Stimulated activated effector memory CD8-positive, alpha-beta T cell treated with anti-CD3 and anti-CD28 coated beads, Interleukin-12 subunit alpha, Interleukin-12 subunit beta, amount 100 ng/mL, for 72 hours (primary cell): ENCODE results near the gene UGP2.

Experiments used
- ATAC-seq: fragments of 150-1000 bp; cut with Tn5 transposase; 2 replicates; pipeline ENCODE4 v1.10.0; 2021
- DNase-seq, 2 donors: peaks; one replicate each; pipeline ENCODE4 v3.0.0; 2021 to 2022; ENCODE audit warnings: low spot score in 2 of 2
- H3K27ac Mint-ChIP-seq: one replicate; pipeline ENCODE4 v1.8.0; 2022; ENCODE audit warnings: mild to moderate bottlenecking, mixed read lengths
- H3K36me3 Mint-ChIP-seq: one replicate; pipeline ENCODE4 v1.8.0; 2022; ENCODE audit warnings: mild to moderate bottlenecking, mixed read lengths
- H3K4me1 Mint-ChIP-seq: one replicate; pipeline ENCODE4 v1.8.0; 2022; ENCODE audit warnings: mixed read lengths
- H3K4me3 Mint-ChIP-seq: one replicate; pipeline ENCODE4 v1.8.0; 2022; ENCODE audit warnings: mild to moderate bottlenecking, mixed read lengths
- H3K9me3 Mint-ChIP-seq: one replicate; pipeline ENCODE4 v1.8.0; 2022; ENCODE audit warnings: mixed read lengths

The UGP2 gene

DNA sequence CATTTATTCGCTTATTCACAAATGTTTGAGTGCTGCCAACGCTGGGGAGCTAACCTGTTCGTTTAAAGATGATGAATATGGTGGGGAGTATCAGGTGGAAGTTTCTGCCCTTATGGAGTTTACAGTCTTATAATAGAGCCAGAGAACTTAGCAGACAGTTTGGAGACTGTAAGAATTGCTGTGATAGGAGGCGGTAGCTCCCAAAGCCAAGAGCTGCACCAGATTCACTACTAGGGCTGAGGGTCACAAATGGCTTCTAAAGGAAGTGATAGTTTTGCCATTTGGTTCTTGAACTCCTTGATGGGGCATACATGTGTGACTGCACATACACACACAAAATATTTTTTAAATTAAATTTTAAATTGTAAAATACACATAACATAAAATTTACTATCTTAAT, 29.0 kb downstream of the UGP2 start:
- peaks cover 30% of the 10 kb centered on the region for H3K4me1 Mint-ChIP-seq
- H3K27ac Mint-ChIP-seq = no peak overlapping the region
- ATAC-seq (no peak), DNase-seq (no peak)
- no peaks in the 10 kb centered on the region for H3K9me3 Mint-ChIP-seq
- H3K36me3 Mint-ChIP-seq = peaks cover 25% of the 10 kb centered on the region
- no peak overlapping the region for H3K4me3 Mint-ChIP-seq

DNA sequence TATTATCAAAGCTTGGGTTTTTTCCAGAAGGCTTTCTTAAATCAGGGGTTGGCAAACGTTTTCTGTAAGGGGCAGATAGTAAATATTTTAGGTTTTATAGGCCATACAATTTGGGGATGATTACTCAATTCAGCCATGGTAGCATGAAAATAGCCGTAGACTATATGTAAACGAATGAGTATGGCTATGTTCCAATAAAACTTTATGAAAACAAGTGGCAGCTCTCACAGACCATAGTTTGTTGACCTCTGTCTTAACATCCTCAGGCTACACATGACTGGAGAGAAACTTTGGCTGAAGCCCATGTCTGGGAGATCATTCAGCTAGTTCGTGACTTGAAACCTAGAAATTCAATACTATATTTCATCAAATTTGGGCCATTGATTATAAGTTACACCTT, 30.2 kb downstream of the UGP2 start:
- DNase-seq = no peak
- peaks cover 29% of the 10 kb centered on the region for H3K4me1 Mint-ChIP-seq
- no peak overlapping the region for H3K4me3 Mint-ChIP-seq
- H3K36me3 Mint-ChIP-seq = peaks cover 21% of the 10 kb centered on the region
- ATAC-seq = no peak
- no peak overlapping the region for H3K27ac Mint-ChIP-seq
- no peaks in the 10 kb centered on the region for H3K9me3 Mint-ChIP-seq

DNA sequence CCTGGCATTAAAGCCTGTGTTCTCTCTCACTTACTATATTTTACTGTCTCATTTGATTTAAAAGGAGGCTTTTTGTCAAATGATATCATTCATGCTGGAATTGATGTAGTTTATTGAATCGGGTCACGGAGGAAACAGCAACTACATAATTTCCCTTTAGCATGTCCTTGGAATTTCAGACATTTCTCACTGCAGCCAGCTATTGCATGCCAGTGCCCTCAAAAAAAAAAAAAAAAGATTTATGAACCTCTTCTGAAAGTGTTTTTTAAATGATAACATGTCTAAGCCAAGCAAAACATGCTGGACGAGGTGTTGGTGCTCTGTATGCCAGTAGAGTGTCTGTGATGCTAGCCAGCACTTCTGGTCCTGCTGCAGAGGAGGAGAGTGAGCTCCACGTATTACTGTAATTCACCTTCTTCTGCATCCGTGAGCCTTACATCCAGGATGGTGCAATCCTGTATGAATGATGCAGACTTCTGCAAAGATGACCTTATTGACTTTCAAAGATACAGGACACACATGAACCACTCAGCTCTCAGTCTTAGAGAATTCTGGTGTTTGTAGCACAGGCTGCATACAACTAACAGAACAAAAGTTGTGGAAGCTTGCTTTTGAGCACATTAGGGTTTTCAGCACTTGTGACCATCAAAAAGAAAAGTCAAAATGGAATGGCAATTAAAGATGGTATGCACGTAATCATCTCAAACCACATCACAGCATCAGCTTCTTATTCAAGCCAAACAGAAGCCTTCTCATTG, 31.1 kb downstream of the UGP2 start:
- Mint-ChIP-seq H3K4me1 (peaks cover 29% of the 10 kb centered on the region), H3K4me3 (no peak overlapping the region), H3K27ac (no peak overlapping the region), H3K9me3 (no peaks in the 10 kb centered on the region), H3K36me3 (peaks cover 29% of the 10 kb centered on the region)
- ATAC-seq (no peak), DNase-seq (no peak)

DNA sequence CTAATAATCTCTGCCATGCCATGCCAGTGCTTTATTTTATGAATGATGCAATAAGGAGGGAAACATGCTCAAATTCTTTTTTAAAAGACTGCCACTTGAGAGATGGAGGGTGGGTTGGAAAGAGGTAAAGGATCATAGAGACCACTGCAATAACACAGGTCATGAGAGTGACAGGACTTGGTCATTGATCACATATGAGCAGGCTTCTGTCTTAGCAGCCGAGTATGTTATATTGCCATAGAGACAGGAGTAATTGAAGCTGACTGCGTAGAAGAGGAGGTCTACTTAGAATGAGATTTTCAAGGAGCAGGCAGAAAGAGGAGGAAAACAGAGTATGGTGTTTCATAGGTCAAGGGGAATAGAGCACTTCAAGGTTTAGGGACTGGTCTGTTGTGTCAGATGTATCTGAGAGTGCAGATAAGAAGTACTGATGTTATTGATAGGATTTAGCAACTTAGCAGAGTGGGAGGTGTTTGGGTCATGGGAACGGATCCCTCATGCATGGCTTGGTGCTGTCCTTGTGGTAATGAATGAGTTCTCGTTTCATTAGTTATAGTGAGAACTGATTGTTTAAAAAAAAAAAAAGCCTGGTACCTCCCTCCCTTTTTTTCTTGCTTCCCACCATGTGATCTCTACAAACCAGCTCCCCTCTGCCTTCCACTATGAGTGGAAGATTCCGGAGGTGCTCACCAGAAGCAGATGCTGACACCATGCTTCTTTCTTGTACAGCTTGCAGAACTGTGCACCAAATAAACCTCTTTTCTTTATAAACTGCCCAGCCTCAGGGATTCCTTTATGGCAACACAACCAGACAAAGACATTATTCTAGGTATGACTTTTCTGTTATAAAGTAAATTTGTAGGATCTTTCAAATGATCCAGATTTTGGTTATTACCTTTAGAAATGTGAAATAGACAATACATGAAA, 32.8 kb downstream of the UGP2 start:
- peaks cover 32% of the 10 kb centered on the region for H3K36me3 Mint-ChIP-seq
- H3K4me1 Mint-ChIP-seq = peaks cover 29% of the 10 kb centered on the region
- DNase-seq (no peak), ATAC-seq (no peak)
- H3K27ac Mint-ChIP-seq = no peak overlapping the region
- no peak overlapping the region for H3K4me3 Mint-ChIP-seq
- no peaks in the 10 kb centered on the region for H3K9me3 Mint-ChIP-seq

DNA sequence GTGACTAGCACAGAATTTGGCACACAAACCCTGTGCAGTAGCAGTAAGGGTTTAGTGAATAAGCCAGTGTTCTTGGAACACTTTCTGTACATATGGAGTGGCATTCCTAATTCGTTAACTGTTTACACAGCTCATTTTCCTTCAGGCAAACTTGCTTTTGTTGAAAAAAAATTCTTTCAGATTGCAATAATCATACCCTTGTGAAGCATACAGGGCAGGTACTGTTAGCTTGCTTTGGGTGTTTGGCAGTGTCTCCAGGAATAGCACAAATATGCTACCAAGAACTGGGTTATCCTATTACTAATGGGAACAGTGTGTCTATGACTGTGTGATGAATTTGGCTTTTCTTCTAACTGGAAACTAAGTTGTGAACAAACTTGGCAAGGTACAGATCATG, 33.4 kb downstream of the UGP2 start:
- H3K9me3 Mint-ChIP-seq = no peaks in the 10 kb centered on the region
- DNase-seq (no peak), ATAC-seq (no peak)
- peaks cover 31% of the 10 kb centered on the region for H3K4me1 Mint-ChIP-seq
- H3K36me3 Mint-ChIP-seq = peaks cover 32% of the 10 kb centered on the region
- H3K4me3 Mint-ChIP-seq = no peak overlapping the region
- H3K27ac Mint-ChIP-seq = peak overlapping the region; percentile 89

DNA sequence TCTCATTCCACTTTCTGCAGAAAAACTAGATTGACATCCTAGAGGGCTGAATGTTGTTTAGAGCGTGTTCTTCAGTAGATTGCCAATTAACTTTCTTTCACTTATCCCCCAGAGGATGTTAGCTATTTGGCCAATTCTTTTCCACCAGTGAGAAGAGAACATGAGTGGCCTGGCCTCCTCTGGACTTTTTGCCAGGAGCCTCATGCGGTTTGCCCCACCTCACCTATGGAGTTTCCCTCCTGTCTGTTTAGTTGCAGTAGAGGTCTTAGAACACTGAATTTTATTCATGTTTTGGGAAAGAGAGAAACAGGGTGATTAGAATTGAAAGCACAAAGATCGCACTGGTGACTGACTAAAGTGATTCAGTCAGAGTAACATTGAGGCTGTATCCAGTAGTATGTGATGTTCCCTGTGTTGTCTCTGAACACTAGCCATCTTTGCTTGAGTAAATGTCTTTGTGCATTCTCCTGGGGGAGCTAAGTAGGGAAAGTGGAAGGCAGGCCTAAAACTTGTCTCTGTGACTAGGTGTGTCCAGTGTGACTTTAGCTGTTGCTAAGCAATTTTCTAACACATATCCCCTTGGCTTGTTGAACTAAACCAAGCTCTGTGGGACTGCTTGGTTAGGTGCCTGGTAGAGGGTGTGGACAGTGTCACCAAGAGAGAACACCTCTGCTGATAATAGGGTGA, 34.0 kb downstream of the UGP2 start:
- Mint-ChIP-seq H3K36me3 (peaks cover 32% of the 10 kb centered on the region), H3K9me3 (no peaks in the 10 kb centered on the region), H3K4me3 (no peak overlapping the region), H3K27ac (peak overlapping the region; percentile 89), H3K4me1 (peaks cover 37% of the 10 kb centered on the region)
- DNase-seq = no peak
- peak; percentile 48 for ATAC-seq

DNA sequence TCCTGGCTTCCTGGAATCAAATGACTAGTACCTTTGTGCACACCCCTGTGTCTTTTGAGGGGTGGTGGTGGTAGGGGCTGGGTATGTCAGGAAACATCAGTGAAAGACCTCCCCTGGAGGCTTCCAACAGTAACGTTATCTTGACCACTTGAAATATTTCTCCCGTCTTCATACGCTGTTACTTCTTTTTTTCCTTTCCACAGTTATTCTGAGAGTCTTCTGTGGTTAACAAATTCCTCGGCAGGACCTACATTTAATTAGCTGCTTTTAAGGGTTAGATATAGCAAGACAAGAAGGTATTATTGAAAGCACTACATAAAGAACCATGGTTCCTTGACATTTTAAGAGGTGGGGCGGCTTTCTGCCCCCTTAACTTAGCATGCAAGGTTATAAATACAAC, 34.6 kb downstream of the UGP2 start:
- ATAC-seq = peak; percentile 19
- Mint-ChIP-seq H3K4me1 (peaks cover 43% of the 10 kb centered on the region), H3K36me3 (peaks cover 27% of the 10 kb centered on the region), H3K27ac (peak overlapping the region; percentile 89), H3K4me3 (no peak overlapping the region), H3K9me3 (no peaks in the 10 kb centered on the region)
- no peak for DNase-seq

DNA sequence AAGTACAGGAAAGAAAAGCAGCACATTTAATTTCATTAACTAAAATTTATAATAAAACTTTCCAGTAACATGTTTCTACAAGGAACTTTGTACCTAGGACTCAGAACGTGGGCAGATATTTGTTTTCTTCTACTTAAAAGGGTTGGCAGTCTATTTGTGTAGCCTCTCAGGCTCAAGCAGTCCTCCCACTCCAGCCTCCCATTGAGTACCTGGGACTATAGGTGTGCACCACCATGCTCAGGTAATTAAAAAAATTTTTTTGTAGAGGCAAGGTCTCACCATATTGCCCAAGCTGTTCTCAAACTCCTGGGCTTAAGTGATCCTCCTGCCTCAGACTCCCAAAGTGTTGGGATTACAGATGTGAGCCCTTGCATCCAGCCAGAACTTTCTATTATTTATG, 36.8 kb downstream of the UGP2 start:
- peaks cover 54% of the 10 kb centered on the region for H3K4me1 Mint-ChIP-seq
- H3K27ac Mint-ChIP-seq = no peak overlapping the region
- H3K36me3 Mint-ChIP-seq = peaks cover 31% of the 10 kb centered on the region
- DNase-seq (no peak), ATAC-seq (no peak)
- H3K4me3 Mint-ChIP-seq = no peak overlapping the region
- H3K9me3 Mint-ChIP-seq = no peaks in the 10 kb centered on the region

DNA sequence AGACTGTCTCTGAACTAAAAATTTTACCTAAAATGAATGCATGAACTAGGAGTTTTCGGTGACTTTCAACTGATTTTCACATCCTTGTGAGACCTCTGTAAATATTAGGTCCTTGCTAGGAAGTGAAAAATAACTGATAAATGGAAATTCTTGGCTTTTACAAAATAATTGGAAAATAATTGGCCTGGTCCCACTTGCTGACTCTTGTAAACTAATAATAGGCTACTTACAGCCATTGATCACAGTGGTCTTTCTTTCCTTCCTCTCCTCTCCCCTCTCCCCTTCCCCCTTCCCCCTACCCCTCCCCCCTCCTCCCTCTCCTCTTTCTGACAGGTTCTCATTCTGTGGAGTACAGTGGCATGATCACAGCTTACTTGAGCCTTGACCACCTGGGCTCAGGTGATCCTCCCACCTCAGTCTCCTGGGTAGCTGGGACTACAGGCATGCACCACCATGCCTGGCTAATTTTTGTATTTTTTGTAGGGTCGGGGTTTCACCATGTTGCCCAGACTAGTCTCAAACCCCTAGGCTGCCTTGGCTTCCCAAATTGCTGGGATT, 38.3 kb downstream of the UGP2 start:
- Mint-ChIP-seq H3K27ac (peak overlapping the region; percentile 44), H3K9me3 (no peaks in the 10 kb centered on the region), H3K4me1 (peaks cover 45% of the 10 kb centered on the region), H3K4me3 (no peak overlapping the region), H3K36me3 (peaks cover 46% of the 10 kb centered on the region)
- no peak for DNase-seq
- ATAC-seq = no peak

DNA sequence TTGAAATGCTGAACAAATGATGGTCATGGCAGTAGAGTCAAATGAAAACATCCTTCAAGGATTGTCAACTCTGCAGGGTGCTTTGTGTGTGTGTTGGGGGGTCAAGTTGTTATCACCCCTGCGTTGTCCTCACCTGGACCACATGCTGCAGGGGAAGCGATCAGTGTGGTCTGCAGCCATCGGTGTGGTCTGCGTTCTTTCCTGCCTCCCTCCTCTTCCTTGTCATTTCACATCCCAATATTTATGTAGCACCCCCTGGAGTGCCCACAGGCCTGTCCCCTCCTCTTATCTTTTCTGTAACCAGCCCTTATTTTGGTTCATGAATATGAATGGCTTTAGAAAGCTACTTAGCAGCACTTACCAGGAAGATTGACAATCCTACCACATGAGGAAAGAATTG, 38.9 kb downstream of the UGP2 start:
- Mint-ChIP-seq H3K4me1 (peaks cover 39% of the 10 kb centered on the region), H3K9me3 (no peaks in the 10 kb centered on the region), H3K36me3 (peaks cover 53% of the 10 kb centered on the region), H3K27ac (peak overlapping the region; percentile 44), H3K4me3 (no peak overlapping the region)
- ATAC-seq = no peak
- no peak for DNase-seq

DNA sequence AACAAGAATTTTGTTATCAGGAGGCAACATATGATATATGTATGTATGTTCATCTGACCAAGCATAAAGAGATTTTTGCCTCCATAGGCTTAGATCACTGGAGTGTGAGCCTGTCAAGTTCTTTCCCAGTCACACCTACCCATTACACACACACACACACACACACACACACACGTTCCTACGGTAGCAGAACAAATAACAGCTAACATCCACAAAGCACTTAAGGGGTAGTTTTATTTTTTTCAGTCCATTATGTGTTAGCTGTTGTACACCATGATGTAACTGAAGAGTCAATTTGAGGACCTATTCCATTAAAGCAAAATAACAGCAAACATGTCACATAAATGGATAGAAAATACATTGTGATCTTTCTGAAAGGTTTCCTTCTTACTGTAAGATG, 39.5 kb downstream of the UGP2 start:
- Mint-ChIP-seq H3K36me3 (peaks cover 58% of the 10 kb centered on the region), H3K4me1 (peaks cover 33% of the 10 kb centered on the region), H3K9me3 (no peaks in the 10 kb centered on the region), H3K27ac (peak overlapping the region; percentile 44), H3K4me3 (no peak overlapping the region)
- no peak for DNase-seq
- ATAC-seq = no peak

DNA sequence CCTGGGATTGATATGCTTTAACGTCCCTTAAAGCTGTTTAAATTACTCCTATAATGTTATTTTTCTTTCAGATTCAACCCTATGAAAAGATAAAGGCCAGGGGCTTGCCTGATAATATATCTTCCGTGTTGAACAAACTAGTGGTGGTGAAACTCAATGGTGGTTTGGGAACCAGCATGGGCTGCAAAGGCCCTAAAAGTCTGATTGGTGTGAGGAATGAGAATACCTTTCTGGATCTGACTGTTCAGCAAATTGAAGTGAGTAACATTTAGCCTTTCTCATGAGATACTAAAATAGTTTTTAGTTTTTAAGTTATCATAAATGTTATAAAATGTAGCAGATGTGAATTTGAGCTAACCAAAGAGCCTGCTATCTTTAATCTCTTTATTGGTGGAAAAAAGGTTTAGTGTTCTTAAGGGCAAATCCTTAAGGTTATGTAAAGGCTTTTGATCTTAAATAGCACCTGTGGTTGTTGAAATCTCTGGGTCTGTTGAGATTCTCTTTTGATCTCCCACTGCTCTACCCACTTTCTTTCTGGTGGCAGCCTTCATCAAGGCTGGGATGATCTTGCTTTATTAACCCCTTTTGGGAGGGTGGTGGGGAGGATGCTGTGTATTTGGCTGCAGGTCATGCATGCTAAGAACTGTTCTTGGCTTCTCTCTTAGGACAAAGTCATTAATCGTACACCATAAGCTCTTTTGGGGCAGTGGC, 40.9 kb downstream of the UGP2 start:
- H3K36me3 Mint-ChIP-seq = peaks cover 63% of the 10 kb centered on the region
- H3K27ac Mint-ChIP-seq = peak overlapping the region; percentile 44

DNA sequence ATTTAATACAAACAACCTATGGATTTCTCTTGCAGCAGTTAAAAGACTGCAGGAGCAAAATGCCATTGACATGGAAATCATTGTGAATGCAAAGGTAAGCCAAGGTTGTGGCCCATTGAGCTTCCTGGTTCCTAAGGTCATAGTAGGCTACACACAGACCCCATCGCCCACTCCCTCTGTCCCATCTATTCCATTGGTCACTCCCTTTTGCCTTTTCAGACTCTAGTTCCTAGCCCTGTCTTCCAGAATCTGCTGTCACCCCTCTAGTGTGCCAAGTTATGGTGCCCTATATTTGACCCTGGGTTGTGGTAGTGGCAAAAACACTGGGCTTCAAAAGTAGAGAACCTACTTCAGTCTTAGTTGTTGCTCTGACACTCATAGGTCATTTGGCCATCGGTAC, 44.7 kb downstream of the UGP2 start:
- peaks cover 90% of the 10 kb centered on the region for H3K36me3 Mint-ChIP-seq

More for the DNA sequence above, 40.9 kb downstream of the UGP2 start:
- Mint-ChIP-seq H3K4me3 (no peak overlapping the region), H3K4me1 (peaks cover 29% of the 10 kb centered on the region), H3K9me3 (no peaks in the 10 kb centered on the region)
- DNase-seq (no peak), ATAC-seq (peak; percentile 64)

DNA sequence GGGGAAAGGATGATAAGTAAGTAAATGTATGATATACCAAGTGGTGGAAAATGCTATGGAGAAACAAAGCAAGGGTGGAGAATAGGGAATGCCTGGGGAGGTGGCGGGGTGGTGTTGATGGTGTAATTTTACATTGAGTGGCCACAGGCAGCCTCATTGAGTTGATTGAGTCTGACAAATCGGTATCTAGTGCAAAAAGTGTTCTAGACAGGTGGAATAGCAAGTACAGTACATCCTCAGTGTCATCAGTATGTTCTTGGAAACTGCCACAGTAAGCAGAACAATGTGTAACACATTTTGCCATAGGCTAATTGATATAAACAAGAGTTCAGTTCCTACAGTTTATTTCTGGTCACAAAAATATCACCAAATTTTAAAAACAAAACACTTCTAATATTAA, 46.4 kb downstream of the UGP2 start:
- Mint-ChIP-seq H3K4me1 (peaks cover 7% of the 10 kb centered on the region), H3K36me3 (peaks cover 100% of the 10 kb centered on the region), H3K27ac (peak overlapping the region; percentile 72), H3K4me3 (no peak overlapping the region), H3K9me3 (no peaks in the 10 kb centered on the region)
- DNase-seq = no peak
- ATAC-seq = no peak

More for the DNA sequence above, 44.7 kb downstream of the UGP2 start:
- Mint-ChIP-seq H3K9me3 (no peaks in the 10 kb centered on the region), H3K4me3 (no peak overlapping the region), H3K4me1 (peaks cover 20% of the 10 kb centered on the region), H3K27ac (peak overlapping the region; percentile 65)
- no peak for ATAC-seq
- DNase-seq = no peak
